GM19395 (cell line): Measurements from ENCODE around the gene LRBA.

Experiments used
- ATAC-seq: cut with Tn5 transposase; IDR thresholded peaks from one replicate; pipeline ENCODE4 v1.9.1; 2021; ENCODE audit warnings: mild to moderate bottlenecking, moderate library complexity; ENCODE audit not compliant: unreplicated experiment

LRBA gene

GRCh38 chr4:150354214-150354796 is 660.8 kb downstream of the LRBA start:
- ATAC-seq: no peak

DNA sequence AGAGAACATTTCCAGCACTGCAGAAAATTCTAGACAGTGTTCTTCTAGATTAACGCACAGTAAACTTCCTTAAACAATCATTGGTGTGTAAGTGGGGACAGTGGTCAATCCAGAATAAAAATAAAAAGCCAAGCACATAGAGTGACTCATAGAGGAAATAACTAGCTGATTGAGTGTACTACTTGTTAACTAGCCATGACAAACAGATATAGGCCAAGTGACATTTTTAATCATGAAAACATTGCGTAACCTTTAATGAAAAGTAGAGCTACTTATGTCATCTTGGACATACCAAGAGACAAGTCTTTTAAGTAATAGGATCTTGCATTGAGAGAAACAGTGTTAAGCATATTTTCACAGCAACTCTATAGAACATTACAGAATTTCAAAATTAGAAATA is 667.0 kb downstream of the LRBA start:
- no peak for ATAC-seq

- ATAC-seq: no peak
These were observed 669.8 kb downstream of the LRBA start for GRCh38 chr4:150345207-150345744.

GRCh38 chr4:150343796-150344195 is 671.3 kb downstream of the LRBA start:
- ATAC-seq: no peak

DNA sequence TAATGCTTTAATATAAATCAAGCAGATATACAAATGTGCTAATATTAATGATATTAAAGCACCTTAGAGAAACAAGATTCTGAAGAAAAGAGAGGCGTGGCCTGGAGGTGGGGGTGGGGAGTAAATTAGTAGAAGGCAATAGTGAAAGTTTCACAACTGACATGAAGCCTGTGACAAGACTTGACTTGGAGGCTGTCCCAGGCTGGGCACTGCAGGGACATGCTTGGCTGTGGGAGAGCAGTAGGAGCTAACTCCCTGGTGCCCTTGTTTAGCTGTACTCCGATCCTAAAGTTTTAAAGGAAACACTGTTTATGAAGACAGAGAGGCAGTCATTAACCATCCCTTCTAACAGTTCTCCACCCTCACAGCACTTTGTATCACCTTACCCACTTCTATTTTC is 672.1 kb downstream of the LRBA start:
- ATAC-seq: no peak

- no peak for ATAC-seq
These were observed 677.4 kb downstream of the LRBA start for GRCh38 chr4:150337734-150338133.

- ATAC-seq: no peak
These were observed 678.2 kb downstream of the LRBA start for GRCh38 chr4:150336676-150337412.

- no peak for ATAC-seq
These were observed 682.1 kb downstream of the LRBA start for GRCh38 chr4:150332961-150333360.

DNA sequence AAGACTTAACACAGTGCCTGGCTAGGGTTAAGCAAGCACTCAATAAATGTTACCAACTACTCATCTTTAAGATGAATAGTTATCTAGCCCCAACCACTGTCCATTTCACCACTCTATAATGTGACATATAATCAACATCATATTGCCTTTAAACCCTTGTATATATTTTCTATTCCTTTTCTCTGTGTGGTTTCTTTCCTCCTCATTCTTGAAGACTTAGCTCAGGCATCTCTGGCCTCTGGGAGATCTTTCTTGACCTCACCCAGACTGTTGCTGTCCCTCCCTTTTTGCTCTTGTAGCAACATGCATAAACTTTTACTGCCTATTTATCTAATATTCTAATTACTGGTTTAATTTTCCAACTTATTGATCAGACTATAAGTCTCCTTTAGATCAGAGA is 683.0 kb downstream of the LRBA start:
- no peak for ATAC-seq

DNA sequence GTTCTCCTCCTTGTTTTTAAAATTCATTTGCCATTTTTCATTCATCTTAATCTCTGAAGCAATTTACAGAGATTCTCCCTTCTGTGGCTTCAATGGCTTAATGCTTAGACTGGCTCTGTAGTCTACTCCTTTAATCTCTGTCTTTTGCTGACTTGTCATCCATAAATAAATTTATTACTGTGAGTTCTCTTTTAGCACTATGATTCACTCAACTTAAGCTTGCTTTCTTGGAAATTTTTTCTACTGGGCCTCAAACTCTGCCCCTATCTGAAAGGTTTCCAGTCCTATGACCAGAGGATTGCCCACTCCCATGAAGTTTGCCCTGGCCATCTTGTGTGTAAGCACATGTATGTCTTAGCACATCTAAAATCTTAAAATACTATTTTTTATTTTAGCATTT is 685.7 kb downstream of the LRBA start:
- ATAC-seq: no peak

DNA sequence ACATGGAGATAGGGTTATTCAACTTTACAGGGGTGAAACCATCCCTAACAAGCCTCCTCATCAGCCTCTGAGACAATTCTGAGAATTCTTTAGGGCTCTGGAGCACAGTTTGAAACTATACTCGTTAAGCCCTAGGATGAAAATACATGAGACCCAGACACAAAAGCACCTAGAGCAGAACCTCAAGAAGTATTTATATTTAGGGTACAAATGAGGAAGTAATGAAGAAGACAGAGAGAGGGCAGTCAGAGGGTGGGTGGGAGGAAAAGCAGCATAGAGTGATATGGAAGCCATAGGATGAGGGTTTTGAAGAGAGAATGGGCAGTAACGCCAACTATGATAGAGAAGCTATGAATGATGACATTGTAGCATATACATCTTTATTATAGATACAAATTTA is 686.6 kb downstream of the LRBA start:
- ATAC-seq: no peak

GRCh38 chr4:150327262-150327780 is 687.8 kb downstream of the LRBA start:
- ATAC-seq: no peak

- ATAC-seq: peak; percentile 92
These were observed 689.2 kb downstream of the LRBA start for GRCh38 chr4:150325872-150326271.

GRCh38 chr4:150323406-150324325 is 691.4 kb downstream of the LRBA start:
- ATAC-seq: no peak

GRCh38 chr4:150322646-150323045 is 692.4 kb downstream of the LRBA start:
- ATAC-seq: no peak

- ATAC-seq: no peak
These were observed 694.0 kb downstream of the LRBA start for GRCh38 chr4:150321113-150321512.

GRCh38 chr4:150318971-150319370 is 696.1 kb downstream of the LRBA start:
- no peak for ATAC-seq

GRCh38 chr4:150318527-150318926 is 696.6 kb downstream of the LRBA start:
- ATAC-seq: no peak

DNA sequence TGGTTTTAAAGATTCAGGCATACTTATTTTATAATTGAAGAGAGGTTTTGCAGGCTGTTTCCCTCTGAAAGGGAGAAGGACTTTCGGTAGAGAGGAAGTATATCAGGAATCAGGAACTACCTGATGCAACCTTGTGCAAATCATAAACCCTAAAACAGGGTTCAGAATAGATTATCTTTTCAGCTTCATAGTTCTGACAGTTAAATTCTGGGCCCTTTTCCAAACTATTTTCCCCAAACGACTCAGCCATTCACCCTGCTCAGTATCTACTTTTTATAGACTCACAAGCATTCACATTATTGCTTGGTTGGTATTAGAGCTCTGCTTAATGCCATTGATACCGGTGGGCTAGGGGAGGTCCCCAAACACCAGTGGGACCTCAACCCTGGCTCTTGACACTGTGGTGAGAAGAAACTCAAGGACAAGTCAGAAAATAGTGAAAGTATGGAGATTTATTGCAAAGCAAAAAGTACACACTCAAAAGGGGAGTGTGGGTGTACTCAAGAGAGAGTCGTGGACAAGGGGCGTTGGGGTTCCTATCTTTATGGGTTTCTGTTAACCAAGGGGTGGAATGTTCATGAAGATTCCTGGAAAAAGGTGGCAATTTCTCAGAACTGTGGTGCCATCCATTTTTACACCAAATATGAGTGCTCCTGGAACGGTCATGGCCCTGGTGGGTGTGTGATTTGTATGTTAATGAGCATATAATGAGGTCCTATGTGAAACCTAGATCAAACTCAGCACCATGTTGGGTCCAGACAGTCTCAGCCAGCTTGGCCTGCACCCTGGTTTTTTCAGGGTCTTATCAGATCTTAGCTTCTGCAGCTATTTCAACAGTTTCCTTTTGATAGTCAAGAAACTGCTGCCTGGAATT is 698.5 kb downstream of the LRBA start:
- no peak for ATAC-seq

- no peak for ATAC-seq
These were observed 699.4 kb downstream of the LRBA start for GRCh38 chr4:150315691-150316090.
